Astrocyte (in vitro differentiated cells and primary cell): ENCODE data around the gene SLC2A13.

Experiments used
- CTCF ChIP-seq: IDR thresholded peaks from 2 replicates; pipeline ENCODE4 v1.5.1; 2011; ENCODE audit warnings: low read depth, mild to moderate bottlenecking, inconsistent platforms, low read length, moderate library complexity; ENCODE audit not compliant: insufficient read depth
- EZH2 ChIP-seq: IDR thresholded peaks from 2 replicates; pipeline ENCODE4 v1.6.1; 2012; ENCODE audit warnings: mild to moderate bottlenecking, low read length, inconsistent platforms; ENCODE audit not compliant: insufficient read depth

GRCh38 chr12:40149673-40150260 lies 43.9 kb upstream of the SLC2A13 start:
- no peak for TF ChIP-seq CTCF
- TF ChIP-seq EZH2: no peak
